HL-60 (cell line): ENCODE measurements around the gene CAMK1D.

Source experiments
- DNase-seq, 2 experiments: peaks; one replicate each; pipeline ENCODE4 v3.0.0-alpha.2; 2010 to 2020; ENCODE audit warnings: low read depth in 1 of 2, low spot score in 1 of 2
- H3K27ac ChIP-seq: fragments of 250-450 bp; sonication (Bioruptor Pico); replicated peaks from 2 replicates; pipeline ENCODE4 v1.5.1; 2020; ENCODE audit warnings: mild to moderate bottlenecking, moderate library complexity
- H3K27me3 ChIP-seq: fragments of 250-450 bp; sonication (Bioruptor Pico); 2 replicates; pipeline ENCODE4 v1.5.1; 2021; ENCODE audit warnings: mild to moderate bottlenecking, moderate library complexity; ENCODE audit not compliant: insufficient read depth, poor library complexity, severe bottlenecking
- H3K4me3 ChIP-seq: replicated peaks from 2 replicates; pipeline ENCODE4 v1.5.1; 2011; ENCODE audit warnings: mild to moderate bottlenecking, control low read depth, low read length; ENCODE audit not compliant: insufficient read depth
- GABPA ChIP-seq: IDR thresholded peaks from 2 replicates; pipeline ENCODE4 v1.6.1; 2012; ENCODE audit warnings: low read depth
- POLR2AphosphoS5 ChIP-seq: IDR thresholded peaks from 2 replicates; pipeline ENCODE4 v1.6.1; 2012; ENCODE audit warnings: low read depth
- SPI1 ChIP-seq: IDR thresholded peaks from 2 replicates; pipeline ENCODE4 v1.6.1; 2012; ENCODE audit warnings: low read depth, mild to moderate bottlenecking, borderline replicate concordance
- TF ChIP-seq, protein P1 (sequence below): IDR thresholded peaks from one replicate; pipeline ENCODE4 v1.5.1; 2011; ENCODE audit warnings: low read length, control low read depth, inconsistent platforms; ENCODE audit not compliant: insufficient read depth
- TF ChIP-seq, protein P2 (sequence below): IDR thresholded peaks from 2 replicates; pipeline ENCODE4 v1.6.1; 2012; ENCODE audit warnings: low read depth; ENCODE audit not compliant: insufficient replicate concordance

Gene CAMK1D

DNA sequence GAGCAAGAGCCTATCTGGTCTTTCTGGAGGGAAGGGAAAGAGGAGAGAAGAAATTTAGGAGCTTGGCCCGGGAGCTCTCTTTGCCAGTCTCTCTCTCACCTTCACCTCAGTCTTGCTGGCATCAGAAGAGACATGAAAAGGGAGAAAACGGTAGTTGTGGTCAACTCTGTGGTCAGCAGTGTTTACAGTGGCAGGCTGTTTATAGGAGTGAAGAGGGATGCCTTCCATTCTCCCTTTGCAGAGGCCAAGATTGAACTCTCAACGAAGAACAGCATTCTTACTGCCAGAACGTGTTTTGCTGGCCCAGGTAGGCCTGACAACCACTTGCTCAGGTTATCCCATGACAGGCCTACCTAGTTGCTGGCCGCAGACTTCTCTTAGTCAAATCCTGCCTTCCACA, 518.9 kb downstream of the CAMK1D start:
- TF ChIP-seq POLR2AphosphoS5 (no peak), SPI1 (no peak), GABPA (no peak)
- TF ChIP-seq, protein P1, sequence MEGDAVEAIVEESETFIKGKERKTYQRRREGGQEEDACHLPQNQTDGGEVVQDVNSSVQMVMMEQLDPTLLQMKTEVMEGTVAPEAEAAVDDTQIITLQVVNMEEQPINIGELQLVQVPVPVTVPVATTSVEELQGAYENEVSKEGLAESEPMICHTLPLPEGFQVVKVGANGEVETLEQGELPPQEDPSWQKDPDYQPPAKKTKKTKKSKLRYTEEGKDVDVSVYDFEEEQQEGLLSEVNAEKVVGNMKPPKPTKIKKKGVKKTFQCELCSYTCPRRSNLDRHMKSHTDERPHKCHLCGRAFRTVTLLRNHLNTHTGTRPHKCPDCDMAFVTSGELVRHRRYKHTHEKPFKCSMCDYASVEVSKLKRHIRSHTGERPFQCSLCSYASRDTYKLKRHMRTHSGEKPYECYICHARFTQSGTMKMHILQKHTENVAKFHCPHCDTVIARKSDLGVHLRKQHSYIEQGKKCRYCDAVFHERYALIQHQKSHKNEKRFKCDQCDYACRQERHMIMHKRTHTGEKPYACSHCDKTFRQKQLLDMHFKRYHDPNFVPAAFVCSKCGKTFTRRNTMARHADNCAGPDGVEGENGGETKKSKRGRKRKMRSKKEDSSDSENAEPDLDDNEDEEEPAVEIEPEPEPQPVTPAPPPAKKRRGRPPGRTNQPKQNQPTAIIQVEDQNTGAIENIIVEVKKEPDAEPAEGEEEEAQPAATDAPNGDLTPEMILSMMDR: no peak
- TF ChIP-seq, protein P2, sequence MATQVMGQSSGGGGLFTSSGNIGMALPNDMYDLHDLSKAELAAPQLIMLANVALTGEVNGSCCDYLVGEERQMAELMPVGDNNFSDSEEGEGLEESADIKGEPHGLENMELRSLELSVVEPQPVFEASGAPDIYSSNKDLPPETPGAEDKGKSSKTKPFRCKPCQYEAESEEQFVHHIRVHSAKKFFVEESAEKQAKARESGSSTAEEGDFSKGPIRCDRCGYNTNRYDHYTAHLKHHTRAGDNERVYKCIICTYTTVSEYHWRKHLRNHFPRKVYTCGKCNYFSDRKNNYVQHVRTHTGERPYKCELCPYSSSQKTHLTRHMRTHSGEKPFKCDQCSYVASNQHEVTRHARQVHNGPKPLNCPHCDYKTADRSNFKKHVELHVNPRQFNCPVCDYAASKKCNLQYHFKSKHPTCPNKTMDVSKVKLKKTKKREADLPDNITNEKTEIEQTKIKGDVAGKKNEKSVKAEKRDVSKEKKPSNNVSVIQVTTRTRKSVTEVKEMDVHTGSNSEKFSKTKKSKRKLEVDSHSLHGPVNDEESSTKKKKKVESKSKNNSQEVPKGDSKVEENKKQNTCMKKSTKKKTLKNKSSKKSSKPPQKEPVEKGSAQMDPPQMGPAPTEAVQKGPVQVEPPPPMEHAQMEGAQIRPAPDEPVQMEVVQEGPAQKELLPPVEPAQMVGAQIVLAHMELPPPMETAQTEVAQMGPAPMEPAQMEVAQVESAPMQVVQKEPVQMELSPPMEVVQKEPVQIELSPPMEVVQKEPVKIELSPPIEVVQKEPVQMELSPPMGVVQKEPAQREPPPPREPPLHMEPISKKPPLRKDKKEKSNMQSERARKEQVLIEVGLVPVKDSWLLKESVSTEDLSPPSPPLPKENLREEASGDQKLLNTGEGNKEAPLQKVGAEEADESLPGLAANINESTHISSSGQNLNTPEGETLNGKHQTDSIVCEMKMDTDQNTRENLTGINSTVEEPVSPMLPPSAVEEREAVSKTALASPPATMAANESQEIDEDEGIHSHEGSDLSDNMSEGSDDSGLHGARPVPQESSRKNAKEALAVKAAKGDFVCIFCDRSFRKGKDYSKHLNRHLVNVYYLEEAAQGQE: no peak
- H3K27me3 ChIP-seq: no peaks in the 10 kb centered on the region
- no peak overlapping the region for H3K4me3 ChIP-seq
- no peak overlapping the region for H3K27ac ChIP-seq
- no peak for DNase-seq

DNA sequence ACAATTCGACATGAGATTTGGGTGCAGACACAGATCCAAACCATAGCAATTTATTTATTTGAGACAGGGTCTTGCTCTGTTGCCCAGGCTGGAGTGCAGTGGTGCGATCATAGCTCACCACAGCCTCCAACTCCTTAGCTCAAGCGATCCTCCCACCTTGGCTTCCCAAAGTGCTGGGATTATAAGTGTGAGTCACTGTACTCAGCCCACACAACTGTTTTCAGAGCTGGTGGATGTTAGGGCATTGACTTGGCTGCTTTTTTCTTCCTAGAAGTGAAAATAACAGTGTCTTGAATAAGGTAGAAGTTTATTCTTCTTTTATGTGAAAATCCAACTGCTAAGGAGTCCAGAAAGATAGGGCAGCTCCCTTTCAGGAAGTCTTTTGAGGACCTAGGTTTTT, 520.1 kb downstream of the CAMK1D start:
- TF ChIP-seq, protein P1: no peak
- no peak for TF ChIP-seq SPI1
- TF ChIP-seq, protein P2: no peak
- TF ChIP-seq GABPA: no peak
- no peak for TF ChIP-seq POLR2AphosphoS5
- Histone ChIP-seq H3K27me3 (no peaks in the 10 kb centered on the region), H3K4me3 (no peak overlapping the region), H3K27ac (no peak overlapping the region)
- no peak for DNase-seq

DNA sequence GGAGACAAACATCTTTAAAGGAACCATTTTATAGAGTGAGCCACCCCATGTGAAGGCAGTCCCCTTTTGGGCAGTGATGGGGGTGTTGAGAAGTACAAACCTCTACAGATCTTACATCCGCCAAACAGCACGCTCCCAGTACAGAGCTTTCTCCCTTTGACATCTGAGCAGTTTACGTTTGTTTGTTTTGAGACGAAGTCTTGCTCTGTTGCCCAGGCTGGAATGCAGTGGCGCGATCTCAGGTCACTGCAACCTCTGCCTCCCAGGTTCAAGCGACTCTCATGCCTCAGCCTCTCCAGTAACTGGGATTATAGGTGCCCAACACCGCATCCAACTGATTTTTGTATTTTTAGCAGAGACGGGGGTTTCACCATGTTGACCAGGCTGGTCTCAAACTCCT, 523.2 kb downstream of the CAMK1D start:
- no peak for TF ChIP-seq GABPA
- TF ChIP-seq, protein P2: no peak
- no peak for TF ChIP-seq POLR2AphosphoS5
- TF ChIP-seq SPI1: no peak
- TF ChIP-seq, protein P1: no peak
- H3K27ac ChIP-seq: no peak overlapping the region
- no peak overlapping the region for H3K4me3 ChIP-seq
- DNase-seq: no peak
- no peaks in the 10 kb centered on the region for H3K27me3 ChIP-seq
